ENCODE results near the gene UBE2QL1.

Gene UBE2QL1

DNA sequence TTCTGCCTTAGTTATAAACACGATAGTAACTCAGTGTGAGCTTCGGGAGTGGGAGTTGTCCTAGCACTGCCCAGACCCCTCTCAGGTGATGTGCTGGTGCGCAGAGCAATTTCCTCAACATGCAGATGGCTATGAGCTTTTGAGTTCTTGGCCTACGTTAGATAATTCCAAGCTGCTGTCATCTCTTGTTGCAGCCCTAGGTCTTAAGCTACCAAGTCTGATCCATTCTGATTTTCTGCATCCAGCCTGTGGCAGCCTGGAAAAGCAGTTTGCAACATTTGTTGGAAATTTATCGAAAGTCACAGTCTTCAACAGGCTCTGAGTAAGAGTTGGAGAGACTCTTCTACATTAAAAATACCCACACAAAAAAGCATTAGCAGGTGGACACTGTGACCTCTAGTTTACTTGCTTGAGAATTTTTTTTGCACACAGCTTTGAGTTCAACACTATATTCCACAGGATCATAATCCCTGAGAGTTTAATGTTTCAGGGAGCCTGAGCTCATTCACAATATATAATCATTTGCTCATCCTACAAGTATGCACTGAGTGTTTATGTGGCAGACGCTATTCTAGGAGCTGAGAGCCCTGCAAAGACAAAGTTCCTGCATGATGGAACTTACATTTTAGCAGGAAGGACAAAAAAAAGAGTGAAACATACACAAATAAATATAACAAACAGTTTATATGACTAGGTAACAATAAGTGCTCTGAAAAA is 91.6 kb downstream of the UBE2QL1 start:
- no peak for DNase-seq

DNA sequence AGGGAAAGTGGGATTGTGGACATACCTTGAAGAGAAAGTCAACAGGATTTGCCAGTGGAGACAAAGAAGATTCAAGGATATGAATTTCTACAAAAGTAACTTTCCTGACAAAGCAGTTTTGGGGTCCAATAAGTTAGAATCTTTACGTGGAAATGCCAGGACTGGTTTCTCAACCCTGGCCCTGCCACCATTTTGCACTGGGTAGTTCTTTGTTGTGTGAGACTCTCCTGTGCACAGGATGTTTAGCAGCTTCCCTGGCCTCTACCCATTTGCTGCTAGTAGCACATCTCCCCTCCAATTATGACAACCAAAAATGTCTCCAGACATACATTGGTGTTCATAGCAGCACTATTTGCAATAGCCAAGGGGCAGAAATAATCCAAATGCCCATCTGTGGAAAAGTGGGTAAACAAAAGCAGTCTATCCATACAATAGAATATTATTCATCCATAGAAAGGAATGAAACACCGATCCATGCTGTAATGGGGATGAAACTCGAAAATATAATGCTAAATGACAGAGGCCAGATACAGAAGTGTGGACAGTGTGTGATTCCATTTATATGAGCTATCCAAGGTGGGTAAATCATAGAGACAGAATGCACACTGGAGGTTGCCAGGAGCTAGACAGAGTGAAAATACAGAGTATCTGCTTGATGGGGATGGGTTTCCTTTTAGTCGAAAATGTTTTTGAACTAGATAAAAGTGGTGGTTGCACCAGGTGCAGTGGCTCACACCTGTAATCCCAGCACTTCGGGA is 92.8 kb downstream of the UBE2QL1 start:
- DNase-seq, result no peak

DNA sequence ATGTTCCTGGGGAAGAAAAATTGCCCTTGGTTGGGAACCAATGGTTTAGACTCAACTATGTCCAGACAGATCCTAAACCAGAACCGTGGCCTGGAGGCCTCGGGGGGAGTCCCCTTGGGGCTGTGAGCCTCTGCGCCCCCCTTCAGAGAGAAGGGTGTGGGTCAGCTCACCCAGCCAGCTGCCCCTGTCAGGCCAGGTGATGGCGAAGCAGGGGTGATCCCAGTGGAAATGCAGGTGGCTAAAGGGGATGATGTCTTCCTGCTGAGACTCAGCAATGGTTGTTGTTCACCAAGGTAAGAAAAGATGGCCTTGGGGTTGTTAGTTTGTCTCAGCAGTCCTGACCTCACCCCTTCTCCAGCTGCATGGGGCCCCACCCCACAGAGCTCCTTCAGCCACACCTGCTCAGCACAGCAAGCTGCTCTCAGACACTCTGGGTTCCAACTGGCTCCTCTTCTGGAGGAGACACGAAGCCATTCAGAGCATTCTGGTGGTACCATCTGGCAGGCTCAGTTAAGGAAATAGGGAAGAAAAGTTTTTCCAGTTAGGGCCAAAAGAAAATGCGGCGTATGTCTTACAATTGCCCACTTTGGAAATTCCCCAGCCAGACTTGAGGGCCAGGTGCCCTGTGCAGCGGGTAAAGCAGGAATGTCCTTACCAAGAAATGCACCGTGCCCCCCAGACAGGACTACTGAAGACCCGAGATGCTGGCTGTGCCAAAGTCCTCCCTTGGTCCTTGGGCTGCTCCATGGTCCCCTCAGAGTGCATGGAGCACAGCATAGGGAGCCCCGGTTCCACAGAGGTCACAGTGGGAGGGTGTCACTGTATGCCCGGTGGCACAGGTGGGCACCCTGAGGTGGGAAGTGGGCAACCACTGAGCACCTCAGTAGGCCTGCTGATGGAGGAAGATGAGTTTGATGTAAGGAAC is 94.0 kb downstream of the UBE2QL1 start:
- DNase-seq, result no peak

DNA sequence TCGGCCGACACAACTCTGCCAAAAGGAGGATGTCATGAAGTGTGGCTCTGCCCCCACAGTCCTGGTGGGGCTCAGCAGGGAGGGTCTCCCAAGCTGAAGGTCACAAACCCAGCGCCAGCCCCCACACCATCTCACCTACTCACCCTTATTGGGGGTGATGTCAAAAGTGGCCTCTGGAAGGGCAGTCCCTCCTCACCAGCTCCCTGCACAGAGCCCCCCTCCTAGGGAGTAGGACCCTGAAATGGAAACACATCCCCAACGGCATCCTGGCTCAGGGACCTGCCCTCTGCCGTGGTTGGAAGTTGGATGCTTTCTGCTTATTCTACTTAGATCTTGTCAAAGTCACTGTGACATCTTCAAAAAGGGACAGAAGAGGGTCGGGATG is 94.7 kb downstream of the UBE2QL1 start:
- DNase-seq, result no peak

DNA sequence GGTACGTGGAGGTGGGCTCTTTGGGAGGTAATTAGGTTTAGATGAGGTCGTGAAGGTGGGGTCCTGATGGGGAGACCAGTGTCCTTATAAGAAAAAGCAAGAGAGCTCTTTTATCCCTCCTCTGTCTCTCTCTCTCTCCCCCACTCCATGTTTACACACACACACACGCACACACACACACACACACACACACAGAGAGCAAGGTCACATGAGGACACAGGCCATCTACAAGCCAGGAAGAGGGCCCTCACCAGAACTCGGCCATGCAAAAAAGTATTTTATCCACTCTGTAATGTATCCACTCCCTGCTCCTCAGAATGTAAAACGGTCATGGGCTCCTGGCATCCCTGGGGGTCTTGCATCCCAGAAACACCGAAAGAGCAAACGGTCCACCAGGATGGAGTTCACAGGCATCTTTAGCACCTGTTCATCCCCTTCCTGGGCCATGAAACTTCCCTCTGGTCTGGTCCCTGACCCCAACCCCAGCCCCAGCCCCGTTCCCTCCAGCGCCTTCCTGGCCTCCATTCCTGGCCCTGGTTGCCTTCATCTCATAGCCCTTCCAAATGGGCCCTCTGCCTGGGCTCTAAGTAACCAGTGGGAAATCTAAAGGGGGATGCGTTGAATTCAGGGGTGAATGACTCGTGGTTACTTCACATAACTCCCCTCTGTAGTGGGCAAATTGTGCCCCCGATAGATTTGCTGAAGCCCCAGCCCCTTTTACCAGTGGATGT is 95.3 kb downstream of the UBE2QL1 start:
- DNase-seq, result no peak
